DOHH2 (cell line): ENCODE data around the gene KIF16B.

Source experiments
- EZH2phosphoT487 ChIP-seq: fragments of 200-600 bp; sonication (generic); IDR thresholded peaks from 2 replicates; pipeline ENCODE4 v1.6.1; 2017; ENCODE audit warnings: borderline replicate concordance, mild to moderate bottlenecking, antibody characterized with exemption, low read length, moderate library complexity, mixed read lengths
- TF ChIP-seq, protein P1 (sequence below): fragments of 200-600 bp; sonication (generic); IDR thresholded peaks from one replicate; pipeline ENCODE4 v1.5.1; 2014; ENCODE audit warnings: antibody characterized with exemption, mild to moderate bottlenecking, low read depth, low read length; ENCODE audit not compliant: poor library complexity, severe bottlenecking

DNA sequence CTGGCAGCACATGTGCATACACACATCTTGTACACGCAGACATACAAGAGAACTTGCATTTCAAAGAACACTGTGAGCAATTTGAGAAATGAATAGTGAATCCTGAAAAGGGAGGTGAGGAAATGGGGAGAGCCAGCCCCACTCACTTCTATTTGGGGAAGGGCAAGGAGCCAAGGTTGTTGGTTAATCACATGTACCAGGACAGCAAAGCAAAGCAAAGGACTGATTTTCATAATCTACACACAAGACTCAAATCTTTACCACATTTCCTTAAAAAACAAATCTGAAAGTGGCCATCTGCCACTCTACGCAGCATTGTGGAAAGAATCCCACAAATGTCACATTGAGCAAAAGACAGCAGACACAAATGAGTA lies 35.0 kb upstream of the KIF16B start:
- TF ChIP-seq, protein P1, sequence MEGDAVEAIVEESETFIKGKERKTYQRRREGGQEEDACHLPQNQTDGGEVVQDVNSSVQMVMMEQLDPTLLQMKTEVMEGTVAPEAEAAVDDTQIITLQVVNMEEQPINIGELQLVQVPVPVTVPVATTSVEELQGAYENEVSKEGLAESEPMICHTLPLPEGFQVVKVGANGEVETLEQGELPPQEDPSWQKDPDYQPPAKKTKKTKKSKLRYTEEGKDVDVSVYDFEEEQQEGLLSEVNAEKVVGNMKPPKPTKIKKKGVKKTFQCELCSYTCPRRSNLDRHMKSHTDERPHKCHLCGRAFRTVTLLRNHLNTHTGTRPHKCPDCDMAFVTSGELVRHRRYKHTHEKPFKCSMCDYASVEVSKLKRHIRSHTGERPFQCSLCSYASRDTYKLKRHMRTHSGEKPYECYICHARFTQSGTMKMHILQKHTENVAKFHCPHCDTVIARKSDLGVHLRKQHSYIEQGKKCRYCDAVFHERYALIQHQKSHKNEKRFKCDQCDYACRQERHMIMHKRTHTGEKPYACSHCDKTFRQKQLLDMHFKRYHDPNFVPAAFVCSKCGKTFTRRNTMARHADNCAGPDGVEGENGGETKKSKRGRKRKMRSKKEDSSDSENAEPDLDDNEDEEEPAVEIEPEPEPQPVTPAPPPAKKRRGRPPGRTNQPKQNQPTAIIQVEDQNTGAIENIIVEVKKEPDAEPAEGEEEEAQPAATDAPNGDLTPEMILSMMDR: no peak
- no peak for TF ChIP-seq EZH2phosphoT487
